Left ventricle myocardium superior (tissue), 1 donor: ENCODE data around the gene KRTAP10-3. TPM values are rescaled to one million over a fixed set of nuclear protein-coding genes. Genes with fewer than 3 reads are reported as not detected.
"Not testable (repeated sequence)": the region's sequence is repeated elsewhere in the genome, so short reads cannot be mapped to it uniquely, and the experiment has no call there.

ENCODE experiments used
- ATAC-seq: fragments of 200-7000 bp; cut with Tn5 transposase; one replicate; pipeline ENCODE4 v1.9.1; 2020; ENCODE audit warnings: mild to moderate bottlenecking, moderate library complexity
- DNase-seq: peaks from one replicate; pipeline ENCODE4 v3.0.0-alpha.2; 2020
- intact Hi-C: fragments of 100-400 bp; cut with micrococcal nuclease; formaldehyde crosslinking; loops from one replicate; pipeline ENCODE4 v1.11.0; 2022
- total RNA-seq: library from RNA; stranded (reverse); fragmentation: NEBNext Ultra II Directional; extraction: Animal tissue kit (Norgen Biotek cat#: 25700); gene quantifications from one replicate; pipeline ENCODE4 v1.2.1, GENCODE V29; 2021
- donor health status: DM: no; HTN: yes; CAD: no; lungs with severe emphysema.

Gene KRTAP10-3
- total RNA-seq, 1 donor from 2014 or later, result not detected

DNA sequence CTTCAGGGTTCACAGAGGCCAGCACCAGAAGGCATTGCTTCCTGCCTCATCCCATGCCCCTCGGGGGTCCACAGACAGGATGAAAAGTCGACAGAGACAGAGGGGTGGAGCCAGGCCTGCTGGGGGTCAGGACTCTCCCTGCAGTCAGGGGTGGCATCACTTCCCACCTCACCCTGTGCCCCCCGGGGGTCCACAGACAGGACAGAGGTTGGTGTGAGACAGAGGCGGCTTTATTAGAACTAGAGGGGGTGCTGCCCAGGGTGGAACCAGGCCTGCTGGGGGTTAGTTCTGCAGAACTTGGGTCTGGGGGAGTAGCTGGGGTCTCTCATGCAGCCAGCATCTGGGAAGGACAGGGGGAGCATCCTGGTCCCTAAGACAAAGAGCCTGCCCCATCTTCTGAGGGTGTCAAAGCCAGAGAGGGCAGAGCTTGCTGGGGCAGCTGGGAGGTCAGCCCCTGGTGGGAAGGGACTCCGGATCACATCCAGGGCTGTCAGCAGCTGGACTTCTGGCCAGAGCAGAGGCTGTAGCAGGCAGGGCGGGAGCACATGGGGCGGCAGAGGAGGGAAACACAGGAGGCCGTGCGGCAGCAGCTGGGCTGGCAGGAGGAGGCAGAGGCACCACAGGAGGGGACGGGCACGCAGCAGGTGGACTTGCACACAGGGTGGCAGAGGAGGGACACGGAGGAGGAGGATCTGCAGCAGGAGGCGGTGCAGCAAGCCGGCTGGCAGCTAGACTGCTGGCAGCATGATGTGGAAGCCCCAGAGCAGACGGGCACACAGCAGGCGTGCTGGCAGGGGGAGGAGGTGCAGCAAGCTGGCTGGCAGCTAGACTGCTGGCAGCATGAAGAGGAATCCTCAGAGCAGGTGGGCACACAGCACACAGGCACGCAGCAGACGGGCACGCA lies 32.6 kb upstream of the KRTAP10-3 start:
- intact Hi-C loops, DNase-seq: not testable (repeated sequence)
- peak; percentile 12 for ATAC-seq

DNA sequence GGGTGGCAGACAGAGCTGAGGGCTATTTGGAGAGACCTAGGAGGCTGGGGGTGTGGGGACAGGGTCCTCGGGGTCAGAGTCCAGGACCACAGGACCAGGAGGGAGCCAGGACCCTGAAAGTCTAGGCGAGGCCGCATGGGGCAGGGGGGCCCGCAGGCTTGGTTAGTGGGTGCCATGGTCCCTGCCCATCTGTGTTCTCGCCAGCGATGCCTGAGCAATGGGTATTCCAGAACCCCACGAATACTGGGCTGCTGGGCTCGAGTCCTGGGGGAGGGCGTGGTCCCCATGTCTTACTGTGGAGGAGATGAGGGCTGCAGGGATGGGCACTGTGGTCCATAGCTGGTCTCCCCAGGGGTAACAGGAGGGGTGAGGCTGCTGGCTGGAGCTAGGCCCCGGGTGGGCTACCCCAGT lies 31.7 kb upstream of the KRTAP10-3 start:
- no peak for ATAC-seq
- intact Hi-C loops, result no loop called here
- no peak for DNase-seq

DNA sequence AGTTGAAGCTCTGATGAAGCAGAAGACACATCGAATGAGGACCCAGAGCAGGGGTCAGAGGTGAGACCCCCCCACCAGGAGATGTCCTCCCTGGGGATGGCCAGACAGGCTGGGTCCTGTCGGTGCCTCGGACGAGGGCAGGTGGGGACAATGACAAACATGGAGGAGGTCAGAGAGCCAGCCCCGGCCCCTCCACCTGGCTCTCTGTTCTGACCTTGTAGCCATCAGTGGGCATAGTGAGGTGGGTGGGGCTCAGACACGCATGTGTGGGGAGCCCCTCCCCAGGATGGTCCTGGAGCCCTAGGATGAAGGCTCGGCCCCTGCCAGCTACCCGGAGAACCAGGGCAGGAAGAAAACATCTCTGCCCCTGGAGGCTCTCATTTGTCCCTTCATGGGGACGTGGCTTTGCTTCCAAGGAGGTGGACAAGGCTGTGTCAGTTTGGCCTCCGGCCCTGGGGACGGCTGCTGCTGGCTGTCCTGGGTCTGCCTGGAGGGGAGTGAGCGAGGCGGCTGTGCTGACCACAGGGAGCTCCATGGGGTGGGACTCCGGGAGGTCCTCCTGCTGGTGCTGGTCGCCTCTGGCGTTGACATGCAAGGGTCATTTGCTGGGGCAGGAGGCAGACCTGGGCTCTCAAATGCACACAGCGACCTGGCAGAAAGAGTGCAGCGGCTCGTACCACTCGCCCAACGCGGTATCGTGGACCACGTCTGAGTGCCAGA lies 31.2 kb upstream of the KRTAP10-3 start:
- ATAC-seq, result no peak
- intact Hi-C loops, result no loop called here
- DNase-seq, result no peak

DNA sequence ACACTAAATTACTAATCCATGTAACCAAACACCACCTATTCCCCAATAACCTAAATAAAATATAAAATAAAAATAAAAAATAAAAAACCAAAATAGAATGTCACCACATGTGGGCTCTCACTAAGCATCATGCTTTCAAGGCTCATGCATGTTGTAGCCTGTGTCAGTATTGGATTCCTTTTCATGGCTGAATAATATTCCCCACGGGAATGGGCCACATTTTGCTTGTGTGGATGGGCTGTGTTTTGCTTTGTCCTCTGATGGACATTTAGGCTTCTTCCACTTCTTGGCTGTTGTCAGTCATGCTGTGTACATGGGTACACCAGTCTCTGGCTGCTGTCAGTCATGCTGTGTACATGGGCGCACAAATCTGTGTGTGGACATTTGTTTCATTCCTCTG lies 30.5 kb upstream of the KRTAP10-3 start:
- intact Hi-C loops, result no loop called here
- ATAC-seq, result no peak
- no peak for DNase-seq

DNA sequence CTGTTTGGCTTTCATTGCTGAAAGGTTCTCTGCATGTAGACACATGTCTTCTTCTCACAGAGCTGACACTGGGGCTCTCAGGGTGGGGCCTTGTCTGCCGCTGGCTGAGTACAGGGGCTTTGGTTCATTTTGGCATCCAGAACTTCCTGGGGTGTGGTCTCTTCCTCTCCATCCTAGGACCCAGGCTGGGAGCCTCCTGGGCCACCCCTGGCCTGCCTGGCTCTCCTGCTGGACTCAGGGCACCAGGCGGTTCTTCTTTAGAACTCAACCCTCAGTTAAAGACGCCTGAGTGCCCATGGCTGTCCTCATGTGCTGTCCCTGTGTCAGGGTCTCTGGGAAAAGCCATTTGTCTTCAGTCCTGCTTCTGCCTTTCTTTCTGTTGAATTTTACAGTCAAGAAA lies 27.3 kb upstream of the KRTAP10-3 start:
- intact Hi-C loops, result no loop called here

DNA sequence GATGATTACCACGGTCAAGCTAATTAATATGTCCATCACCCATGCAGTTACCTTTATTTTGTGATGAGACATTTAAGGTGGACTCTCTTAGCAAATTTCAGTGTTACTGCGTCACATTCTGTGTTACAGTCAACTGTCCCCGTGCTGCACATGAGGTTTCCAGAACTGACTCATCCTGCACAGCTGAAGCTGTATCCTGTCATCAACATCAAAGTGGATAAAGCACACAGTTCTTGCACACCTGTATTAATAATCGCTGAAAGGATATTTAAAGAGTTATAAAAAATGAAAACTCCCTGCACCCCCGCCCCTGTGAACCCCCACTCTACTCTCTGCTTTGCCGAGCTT lies 25.2 kb upstream of the KRTAP10-3 start:
- no peak for ATAC-seq
- no peak for DNase-seq
- intact Hi-C loops, result no loop called here

More for the DNA sequence above, 27.3 kb upstream of the KRTAP10-3 start:
- DNase-seq (no peak), ATAC-seq (no peak)

- peak; percentile 58 for DNase-seq
- intact Hi-C loops, result no loop called here
- peak; percentile 84 for ATAC-seq
Measured at GRCh38 chr21:44583089-44583799, 24.6 kb upstream of the KRTAP10-3 start.

DNA sequence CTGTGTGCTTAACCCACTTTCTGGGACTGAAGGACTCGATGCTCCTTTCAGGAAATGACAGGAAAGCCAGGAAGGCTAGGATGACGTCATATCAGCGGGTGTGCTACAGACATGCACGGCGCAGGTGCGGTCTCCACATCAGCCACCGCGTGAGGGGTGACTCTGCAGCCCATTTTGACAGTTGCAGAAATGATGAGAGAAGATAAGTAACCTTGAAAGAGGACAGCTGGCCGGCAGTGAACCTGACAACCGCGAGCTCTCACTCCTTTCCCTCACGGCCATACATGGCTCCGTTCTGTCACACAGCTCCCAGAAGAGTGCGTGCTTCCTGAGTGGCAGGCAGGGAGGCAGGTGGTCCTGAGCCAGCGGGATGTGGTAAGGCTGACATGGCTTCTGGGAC lies 23.5 kb upstream of the KRTAP10-3 start:
- intact Hi-C loops, result no loop called here
- DNase-seq (no peak), ATAC-seq (no peak)

DNA sequence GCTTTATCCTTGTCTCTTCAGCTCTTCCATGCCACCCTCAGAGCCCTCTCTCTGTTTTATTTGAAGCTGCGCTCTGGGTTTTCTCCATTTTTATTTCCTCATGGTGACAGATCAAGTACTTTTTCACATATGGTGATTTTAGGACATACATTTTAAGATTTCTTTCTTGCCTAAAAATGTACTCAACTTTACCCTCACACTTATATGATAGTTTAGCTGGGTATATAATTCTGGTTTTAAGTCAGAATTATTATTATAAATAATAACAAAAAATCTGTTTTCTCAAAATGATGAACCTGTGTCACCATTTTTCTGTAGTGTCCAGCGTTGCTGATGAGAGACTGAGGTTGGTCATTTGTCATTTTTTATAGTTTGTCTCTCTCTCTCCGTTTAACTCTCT lies 22.6 kb upstream of the KRTAP10-3 start:
- ATAC-seq, result no peak
- intact Hi-C loops, result no loop called here
- no peak for DNase-seq

DNA sequence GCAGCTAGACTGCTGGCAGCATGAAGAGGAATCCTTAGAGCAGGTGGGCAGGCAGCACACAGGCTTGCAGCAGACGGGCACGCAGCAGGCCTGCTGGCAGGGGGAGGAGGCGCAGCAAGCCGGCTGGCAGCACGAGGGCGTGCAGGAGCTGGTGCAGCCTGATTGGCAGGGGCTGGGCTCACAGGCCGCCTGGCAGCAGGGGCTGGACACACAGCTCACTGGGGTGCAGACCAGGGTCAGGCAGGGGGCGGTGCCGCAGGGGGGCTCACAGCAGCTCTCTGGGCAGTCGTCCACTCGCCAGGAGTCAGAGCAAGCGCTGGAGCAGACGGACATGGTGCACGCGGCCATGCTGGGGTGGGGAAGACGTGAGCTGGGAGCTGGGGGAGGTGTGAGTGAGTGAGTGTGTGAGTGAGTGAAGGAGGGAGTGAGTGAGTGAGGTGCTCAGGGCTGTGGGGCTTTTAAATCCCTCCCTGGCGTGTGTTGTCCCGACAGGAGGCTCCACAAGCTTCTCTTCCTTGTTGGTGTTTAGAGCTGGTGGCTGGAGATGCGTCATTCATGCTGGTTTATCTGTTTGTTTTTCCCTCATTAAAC lies 21.7 kb upstream of the KRTAP10-3 start, which contains the start of gene KRTAP10-5:
KRTAP10-5 (minus strand) TSS at position 374 of the 591 bp plus-strand sequence; CDS start at position 348, 26 bp downstream.
- ATAC-seq (peak; percentile 43), DNase-seq (peak; percentile 47)
- intact Hi-C loops, result not testable (repeated sequence)

GRCh38 chr21:44579833-44580144 lies 21.2 kb upstream of the KRTAP10-3 start:
- no peak for ATAC-seq
- DNase-seq, result no peak
- intact Hi-C loops, result no loop called here

DNA sequence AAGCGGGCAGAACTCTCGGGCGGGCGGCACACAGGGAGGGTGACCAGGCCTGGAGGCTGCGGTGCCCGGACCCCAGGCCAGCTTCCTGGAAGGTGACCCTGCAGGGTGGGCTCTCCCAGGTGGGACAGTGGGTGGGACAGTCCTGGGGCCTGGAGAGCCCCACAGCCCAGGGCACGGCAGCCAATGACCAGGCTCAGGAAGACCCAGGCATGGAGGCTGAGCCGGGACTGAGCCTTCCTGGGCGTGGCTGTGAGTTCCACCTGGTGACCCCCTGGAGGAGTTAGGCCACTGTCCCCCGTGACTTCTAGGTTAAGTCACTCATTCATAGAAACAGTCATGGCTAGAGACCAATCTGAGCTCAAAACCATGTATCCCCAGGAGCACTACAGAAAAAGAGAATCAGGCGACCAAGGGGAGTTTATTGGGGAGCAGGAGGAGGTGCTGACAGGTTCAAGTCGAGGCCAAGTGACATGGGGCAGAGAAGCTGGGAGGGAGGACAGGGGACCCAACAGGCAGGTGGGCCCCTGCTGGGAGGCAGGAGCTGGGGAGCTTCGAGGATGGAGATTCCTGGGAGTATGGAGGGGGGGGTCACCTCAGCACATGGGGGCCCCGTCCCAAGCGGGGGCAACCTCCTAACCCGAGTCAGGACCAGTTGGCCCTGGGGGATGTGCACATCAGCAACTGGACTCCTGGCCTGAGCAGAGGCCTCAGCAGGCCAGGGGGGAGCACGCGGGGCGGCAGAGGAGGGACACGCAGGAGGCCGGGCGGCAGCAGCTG lies 20.6 kb upstream of the KRTAP10-3 start:
- intact Hi-C loops, result no loop called here
- no peak for DNase-seq
- no peak for ATAC-seq

- DNase-seq (no peak), ATAC-seq (no peak)
- intact Hi-C loops, result no loop called here
Measured at GRCh38 chr21:44578371-44579055, 19.9 kb upstream of the KRTAP10-3 start.

GRCh38 chr21:44576025-44576420 lies 17.4 kb upstream of the KRTAP10-3 start:
- DNase-seq (no peak), ATAC-seq (no peak)
- intact Hi-C loops, result no loop called here

DNA sequence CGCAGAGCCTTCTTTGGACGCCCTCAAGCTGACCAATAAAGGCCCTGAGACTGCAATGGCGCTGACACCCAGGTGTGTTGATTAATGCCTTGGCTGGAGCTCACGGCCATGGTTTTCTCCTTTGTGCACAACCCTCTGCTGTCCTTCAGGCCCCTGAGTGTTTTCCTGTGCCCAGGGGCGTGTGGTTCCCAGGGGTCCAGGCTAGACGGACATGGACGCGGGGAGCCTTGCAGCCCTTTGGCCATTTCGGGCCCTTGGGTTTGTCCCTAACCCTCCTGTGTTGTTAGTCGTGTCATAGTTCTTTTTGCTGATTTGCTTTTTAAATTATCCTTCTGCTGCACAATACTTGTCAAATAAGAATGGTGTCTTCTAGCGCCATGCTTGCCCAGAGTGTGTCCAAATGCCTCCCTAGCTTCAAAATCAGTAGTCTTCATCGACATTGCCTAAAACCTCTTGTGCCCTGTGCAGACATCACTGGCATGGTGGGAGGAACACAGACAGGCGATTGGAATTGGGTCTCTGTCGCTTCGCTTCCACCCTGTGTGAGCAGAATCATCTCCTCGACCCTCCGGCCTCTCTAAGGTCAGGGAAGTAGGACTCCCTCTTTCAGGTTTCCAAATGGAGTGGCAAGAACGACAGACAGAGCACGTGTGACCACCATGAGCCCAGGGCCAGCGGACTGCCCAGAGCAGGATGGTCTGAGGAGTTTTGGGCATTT lies 16.9 kb upstream of the KRTAP10-3 start:
- ATAC-seq, result no peak
- intact Hi-C loops, result no loop called here
- no peak for DNase-seq

- ATAC-seq (no peak), DNase-seq (no peak)
- intact Hi-C loops, result no loop called here
Measured at GRCh38 chr21:44574457-44575306, 16.1 kb upstream of the KRTAP10-3 start.
